PC-3 (cell line): Measurements from ENCODE around the gene SLC26A8.

Source experiments
- CTCF ChIP-seq: fragments of 300-600 bp; sonication (generic); conservative IDR thresholded peaks from 2 replicates; pipeline ENCODE4 v1.5.1; 2017; ENCODE audit warnings: antibody characterized with exemption, low read depth, mild to moderate bottlenecking, low read length
- EZH2 ChIP-seq: fragments of 300-600 bp; sonication (generic); IDR thresholded peaks from one replicate; pipeline ENCODE4 v1.6.1; 2017; ENCODE audit warnings: antibody characterized with exemption, mild to moderate bottlenecking, low read length; ENCODE audit not compliant: unreplicated experiment
- EZH2phosphoT487 ChIP-seq: fragments of 300-600 bp; sonication (generic); IDR thresholded peaks from 2 replicates; pipeline ENCODE4 v1.6.1; 2018; ENCODE audit warnings: mild to moderate bottlenecking, antibody characterized with exemption, low read length, borderline replicate concordance

- TF ChIP-seq CTCF (no peak), EZH2 (no peak), EZH2phosphoT487 (no peak)
Observed at GRCh38 chr6:35906499-35906846, 118.0 kb downstream of the SLC26A8 start.
